AG09309 (cell line): Measurements from ENCODE around the gene SCD5.

Experiments used
- DNase-seq: peaks from one replicate; pipeline ENCODE4 v3.0.0-alpha.2; 2010; ENCODE audit warnings: low read depth
- H3K4me3 ChIP-seq: 2 replicates; pipeline ENCODE4 v1.5.1; 2011; ENCODE audit warnings: mild to moderate bottlenecking, low read depth, low read length, moderate library complexity; ENCODE audit not compliant: control insufficient read depth
- CTCF ChIP-seq: IDR thresholded peaks from 2 replicates; pipeline ENCODE4 v1.5.1; 2011; ENCODE audit warnings: mild to moderate bottlenecking, low read depth, low read length, inconsistent platforms; ENCODE audit not compliant: insufficient read depth, control insufficient read depth; ENCODE audit errors: missing control alignments

Gene SCD5

GRCh38 chr4:82746705-82747574 lies 51.7 kb downstream of the SCD5 start:
- no peak for TF ChIP-seq CTCF
- DNase-seq, result no peak
- H3K4me3 ChIP-seq, result no peak overlapping the region

DNA sequence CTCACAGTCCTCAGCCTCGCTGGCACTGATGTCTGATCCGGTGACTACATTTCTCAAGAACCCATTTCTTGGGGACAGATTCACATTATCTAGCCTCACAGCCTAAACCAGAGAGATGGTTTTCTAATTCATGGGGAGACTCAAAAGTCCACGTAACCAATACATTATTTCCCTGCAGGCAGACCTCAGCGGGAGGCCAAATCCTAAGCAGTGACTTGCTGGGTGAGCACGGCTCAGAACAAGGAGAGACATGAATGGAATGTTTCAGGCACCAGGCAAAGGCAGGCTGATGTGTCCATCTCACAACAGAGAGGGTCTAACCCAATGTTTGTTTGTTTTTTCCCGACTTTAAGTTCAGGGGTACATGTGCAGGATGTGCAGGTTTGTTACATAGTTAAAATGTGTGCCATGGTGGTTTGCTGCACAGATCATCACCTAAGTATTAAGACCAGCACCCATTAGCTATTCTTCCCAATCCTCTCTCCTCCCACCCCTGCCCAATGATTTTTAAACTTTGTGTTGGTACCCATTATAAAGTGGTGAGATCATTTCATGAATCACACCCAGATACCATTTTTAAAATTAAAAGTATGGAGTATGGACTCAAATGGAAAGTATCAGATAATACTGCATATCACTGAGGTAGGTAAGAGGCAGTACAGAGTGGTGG lies 53.3 kb downstream of the SCD5 start:
- no peak overlapping the region for H3K4me3 ChIP-seq
- DNase-seq, result peak; percentile 42
- TF ChIP-seq CTCF, result no peak

DNA sequence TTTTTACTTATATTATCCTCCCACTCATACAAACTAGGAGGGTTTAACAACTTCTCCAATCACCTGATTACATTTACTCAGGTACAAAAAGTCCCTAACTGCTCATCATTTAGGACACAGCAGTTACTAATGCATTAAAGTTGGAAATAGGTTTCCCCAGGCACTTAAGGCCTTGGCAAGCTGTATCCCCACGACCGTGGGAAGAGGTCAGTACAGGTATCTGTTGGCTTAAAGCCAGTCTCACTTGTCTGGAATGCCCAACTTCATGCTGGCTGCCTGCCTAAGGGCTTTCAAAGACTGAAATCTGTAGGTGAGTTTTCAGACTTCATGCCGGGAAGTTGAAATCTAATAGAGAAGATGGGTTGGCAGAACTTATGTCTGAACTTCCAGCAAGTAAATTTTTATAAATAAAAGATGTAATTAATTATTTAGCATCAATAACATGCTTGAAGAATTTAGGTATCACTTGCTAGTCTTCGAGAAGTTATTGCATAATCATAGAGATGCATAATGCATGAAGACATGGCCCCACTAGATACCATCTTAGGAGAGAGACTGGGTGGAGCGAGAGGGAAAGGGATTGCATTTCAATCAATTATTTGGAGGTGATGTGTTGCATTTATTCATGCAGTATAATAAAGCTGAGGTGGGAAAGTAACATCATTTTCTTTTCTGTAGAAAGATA lies 54.2 kb downstream of the SCD5 start:
- no peak for DNase-seq
- TF ChIP-seq CTCF, result no peak
- no peak overlapping the region for H3K4me3 ChIP-seq

GRCh38 chr4:82741188-82741587 lies 57.4 kb downstream of the SCD5 start:
- DNase-seq, result no peak
- TF ChIP-seq CTCF, result no peak
- H3K4me3 ChIP-seq, result no peak overlapping the region

DNA sequence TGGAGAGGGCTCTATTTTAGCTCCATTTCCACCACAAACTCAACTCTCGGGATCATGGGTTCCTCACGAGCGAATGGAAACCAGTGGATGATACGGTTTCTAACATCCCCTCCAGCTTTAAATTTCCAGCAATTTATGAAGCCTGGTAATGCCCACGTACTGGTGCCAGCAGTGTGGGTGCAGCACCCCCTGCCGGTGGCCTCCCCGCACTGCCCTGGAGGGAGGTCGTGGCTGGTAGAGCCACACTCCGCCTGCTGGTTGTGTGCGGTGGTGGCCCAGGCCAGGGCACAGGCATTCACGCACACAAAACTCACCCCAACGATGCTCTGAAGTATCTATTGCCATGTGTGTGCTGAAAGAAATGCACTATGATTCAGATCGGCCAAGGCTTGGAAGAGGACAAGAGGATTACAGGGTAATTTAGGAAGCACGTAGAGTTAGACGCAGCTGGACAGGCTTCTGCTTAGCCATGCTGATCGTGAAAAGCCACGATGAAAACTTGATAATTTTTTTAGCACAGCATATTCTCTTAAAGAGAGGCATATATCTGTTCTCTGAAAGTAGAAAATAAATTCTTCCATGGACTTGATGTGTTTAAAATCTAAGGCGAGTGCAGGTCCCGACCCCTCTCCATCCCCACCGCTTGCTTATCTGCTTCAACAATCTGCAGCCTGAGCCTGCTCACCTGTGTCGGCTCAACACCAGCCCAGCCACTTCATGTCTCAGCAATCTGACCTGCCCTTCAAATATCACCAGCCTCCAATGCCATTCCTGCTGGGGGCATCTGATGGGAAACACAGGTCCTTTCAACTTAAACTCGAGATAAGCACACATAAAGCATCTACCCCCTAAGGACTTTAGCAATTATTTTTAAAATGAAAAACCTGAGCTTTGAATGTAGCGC lies 59.1 kb downstream of the SCD5 start:
- no peak overlapping the region for H3K4me3 ChIP-seq
- TF ChIP-seq CTCF, result peak; percentile 87
- no peak for DNase-seq

DNA sequence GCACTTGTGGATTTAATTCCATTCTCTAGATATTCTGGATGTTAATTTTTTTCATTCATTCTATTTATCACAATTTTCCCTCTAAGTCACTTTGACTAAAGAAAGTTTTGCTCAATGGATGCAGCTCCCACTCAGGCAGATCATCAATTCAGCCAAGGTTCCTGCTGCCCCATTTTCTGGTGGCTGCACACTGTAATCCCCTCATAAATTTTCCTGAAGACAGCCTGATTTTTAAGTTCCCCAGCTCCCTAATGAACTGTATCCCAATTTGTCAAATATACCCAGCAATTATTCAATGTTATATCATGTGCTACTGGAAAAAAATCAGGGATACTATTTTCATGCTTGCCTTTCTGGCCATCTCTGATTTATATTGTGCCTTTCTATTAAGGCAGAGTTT lies 61.2 kb downstream of the SCD5 start:
- H3K4me3 ChIP-seq, result no peak overlapping the region
- DNase-seq, result no peak
- TF ChIP-seq CTCF, result no peak
